ENCODE measurements around the gene PAX5.

DNA sequence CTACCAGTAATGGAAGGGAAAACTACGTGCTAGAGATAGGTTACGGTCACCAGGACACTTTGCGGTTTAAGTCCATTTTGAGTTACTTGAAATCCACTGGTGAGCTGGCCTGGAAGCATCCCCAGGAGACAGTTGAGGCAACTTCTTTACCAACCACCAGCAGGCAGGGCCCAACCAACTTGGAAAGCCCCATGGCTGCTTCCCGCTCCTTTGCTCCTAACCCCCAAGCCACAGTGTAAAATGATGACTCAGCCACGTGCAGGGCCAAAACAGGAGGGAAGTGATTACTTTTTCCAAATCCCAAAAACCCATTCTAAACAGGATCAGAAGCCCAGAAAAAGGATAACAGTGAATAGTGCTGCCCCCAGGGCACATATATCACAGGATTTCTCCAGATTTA lies 87.4 kb downstream of the PAX5 start:
- TF ChIP-seq, protein P1, sequence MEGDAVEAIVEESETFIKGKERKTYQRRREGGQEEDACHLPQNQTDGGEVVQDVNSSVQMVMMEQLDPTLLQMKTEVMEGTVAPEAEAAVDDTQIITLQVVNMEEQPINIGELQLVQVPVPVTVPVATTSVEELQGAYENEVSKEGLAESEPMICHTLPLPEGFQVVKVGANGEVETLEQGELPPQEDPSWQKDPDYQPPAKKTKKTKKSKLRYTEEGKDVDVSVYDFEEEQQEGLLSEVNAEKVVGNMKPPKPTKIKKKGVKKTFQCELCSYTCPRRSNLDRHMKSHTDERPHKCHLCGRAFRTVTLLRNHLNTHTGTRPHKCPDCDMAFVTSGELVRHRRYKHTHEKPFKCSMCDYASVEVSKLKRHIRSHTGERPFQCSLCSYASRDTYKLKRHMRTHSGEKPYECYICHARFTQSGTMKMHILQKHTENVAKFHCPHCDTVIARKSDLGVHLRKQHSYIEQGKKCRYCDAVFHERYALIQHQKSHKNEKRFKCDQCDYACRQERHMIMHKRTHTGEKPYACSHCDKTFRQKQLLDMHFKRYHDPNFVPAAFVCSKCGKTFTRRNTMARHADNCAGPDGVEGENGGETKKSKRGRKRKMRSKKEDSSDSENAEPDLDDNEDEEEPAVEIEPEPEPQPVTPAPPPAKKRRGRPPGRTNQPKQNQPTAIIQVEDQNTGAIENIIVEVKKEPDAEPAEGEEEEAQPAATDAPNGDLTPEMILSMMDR (conservative IDR thresholded peaks at IDR 0.05), result no peak
- no peak for TF ChIP-seq EZH2 (IDR thresholded peaks at IDR 0.05; ENCODE audit: low read depth)
